Forelimb muscle (tissue), 1 donor: ENCODE data around the gene SYT11. TPM values are rescaled to one million over a fixed set of nuclear protein-coding genes. Genes with fewer than 3 reads are reported as not detected.
"Not testable (repeated sequence)": the region's sequence is repeated elsewhere in the genome, so short reads cannot be mapped to it uniquely, and the experiment has no call there.

ENCODE experiments used
- DNase-seq: peaks from one replicate; pipeline ENCODE4 v3.0.0-alpha.2; 2013; ENCODE audit warnings: low read depth
- polyA plus RNA-seq: library from polyadenylated mRNA; unstranded; fragments of 120-200 nt; gene quantifications from one replicate; pipeline ENCODE4 v1.2.1, GENCODE V29; 2013; ENCODE audit not compliant: insufficient read length

SYT11 gene
- polyA plus RNA-seq, 1 donor, result 14.1 TPM

DNA sequence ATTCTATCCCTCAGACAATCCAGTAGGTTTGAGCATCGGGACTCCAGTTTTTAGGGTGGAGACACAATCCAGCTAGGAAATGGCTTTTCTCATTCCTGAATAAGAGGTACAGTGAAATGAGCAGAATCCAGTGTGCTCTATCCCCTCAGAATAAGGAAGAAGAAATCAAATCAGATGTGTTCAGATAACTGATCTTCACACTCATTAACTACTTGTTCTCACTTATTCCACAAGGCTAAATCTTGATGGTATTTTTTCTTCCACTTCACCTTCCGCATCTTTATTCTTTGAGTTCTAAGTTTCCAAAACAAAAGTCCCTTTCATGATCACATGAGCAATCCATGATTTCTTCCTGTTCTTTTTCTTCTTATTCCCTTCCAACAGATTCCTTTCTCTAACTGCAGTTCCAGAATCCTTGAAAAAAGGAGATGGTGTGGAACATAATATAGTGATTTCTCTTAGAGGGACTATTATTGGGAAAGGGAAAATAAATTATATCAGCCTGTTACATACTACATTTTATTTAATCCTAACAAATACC, 1.7 kb downstream of the SYT11 start:
- no peak for DNase-seq

DNA sequence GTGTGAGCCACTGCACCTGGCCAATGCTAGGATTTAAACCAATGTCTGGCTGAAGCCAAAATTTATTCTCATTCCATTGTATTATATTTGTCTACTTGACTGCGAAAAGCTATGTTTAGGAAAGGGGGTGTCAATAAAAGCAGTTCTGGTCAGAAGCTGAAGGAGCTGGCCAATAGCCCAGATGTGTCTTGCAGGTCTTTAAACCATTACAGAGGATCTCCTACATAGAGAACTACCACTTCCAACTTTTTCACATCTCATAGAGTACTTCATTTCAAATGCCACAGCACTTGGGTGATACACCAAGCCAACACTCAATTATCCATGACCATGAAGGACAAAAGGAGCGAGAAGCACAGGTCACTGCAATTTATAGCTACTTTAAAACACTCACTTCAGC, 2.5 kb downstream of the SYT11 start:
- no peak for DNase-seq

DNA sequence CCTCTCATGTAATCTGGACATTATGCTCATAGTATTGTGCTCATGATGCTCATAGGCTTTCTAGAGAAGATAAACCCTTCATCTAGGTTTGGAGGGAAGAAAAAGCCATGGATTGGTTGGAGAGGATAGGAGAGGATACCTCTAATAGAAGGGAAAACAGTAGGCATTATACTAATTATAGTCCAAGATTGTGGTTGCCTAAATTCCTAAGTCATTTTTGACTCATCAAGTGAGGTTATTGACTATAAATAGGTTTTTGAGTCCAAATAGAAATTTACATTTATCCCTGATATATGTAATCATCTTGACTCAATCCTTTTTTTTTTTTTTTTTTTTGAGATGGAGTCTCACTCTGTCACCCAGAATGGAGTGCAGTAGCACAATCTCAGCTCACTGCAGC, 5.0 kb downstream of the SYT11 start:
- DNase-seq, result no peak

DNA sequence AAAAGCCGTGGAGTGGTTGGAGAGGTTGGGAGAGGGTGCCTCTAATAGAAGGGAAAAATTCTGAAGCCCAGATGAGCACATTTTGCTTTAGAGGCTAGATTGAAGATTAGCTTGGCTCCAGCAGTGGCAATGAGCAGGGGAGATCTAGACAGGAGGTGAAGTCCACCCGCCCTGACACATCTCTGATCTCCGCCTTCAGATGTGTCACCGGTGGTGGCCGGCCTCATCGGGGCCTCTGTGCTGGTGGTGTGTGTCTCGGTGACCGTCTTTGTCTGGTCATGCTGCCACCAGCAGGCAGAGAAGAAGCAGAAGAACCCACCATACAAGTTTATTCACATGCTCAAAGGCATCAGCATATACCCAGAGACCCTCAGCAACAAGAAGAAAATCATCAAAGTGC, 8.4 kb downstream of the SYT11 start:
- DNase-seq, result no peak

DNA sequence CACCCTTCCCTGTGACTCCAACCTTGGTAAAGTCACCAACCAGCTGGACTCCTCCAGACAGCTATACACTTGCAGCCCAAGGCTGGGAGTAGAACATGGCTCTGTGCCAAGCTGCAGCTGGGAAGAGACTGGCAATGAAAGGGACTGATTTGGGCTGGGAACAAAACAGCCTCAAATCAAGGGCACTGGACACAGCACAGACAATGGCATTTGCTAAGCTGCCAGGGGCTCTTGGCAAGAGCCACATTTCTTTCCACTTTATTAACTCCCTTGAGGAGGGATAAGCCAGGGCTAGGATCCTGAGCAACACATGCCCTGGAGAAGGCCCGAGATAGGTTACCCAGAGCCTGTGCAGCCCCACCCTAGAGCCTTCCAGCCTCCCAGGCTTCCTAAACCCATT, 12.0 kb downstream of the SYT11 start:
- DNase-seq, result no peak

DNA sequence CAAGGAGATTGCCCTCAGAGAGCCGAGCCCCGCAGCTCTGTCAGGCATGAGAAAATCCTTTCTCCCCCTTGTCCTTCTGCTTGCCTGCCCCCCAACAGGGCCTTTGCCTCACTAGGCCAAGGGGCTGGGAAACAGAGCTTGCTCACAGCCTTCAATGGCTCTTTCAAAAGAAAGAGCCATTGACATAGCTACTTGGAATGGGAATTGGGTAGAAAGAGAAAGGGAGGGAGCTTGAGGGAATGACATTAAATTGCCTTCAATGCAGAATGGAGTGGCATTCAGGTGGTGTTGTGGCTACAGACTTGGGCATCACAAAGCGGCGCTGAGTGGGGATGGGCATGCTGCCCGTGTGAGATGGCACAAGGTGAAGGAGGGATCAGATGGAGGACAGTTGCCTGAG, 13.2 kb downstream of the SYT11 start:
- no peak for DNase-seq

DNA sequence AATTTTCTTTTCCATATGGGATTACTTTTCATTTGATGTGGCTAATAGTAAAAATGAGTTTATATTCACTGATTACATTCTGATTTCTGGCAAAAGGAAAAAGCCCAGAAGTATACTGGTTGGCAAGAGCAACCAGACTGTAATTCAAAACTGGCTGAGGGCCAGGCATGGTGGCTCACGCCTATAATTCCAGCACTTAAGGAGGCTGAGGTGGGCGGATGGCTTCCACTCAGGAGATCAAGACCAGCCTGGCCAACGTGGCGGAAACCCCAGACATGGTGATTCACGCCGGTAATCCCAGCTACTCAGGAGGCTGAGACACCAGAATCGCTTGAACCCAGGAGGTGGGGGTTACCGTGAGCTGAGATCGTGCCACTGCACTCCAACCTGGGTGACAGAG, 14.5 kb downstream of the SYT11 start:
- no peak for DNase-seq

DNA sequence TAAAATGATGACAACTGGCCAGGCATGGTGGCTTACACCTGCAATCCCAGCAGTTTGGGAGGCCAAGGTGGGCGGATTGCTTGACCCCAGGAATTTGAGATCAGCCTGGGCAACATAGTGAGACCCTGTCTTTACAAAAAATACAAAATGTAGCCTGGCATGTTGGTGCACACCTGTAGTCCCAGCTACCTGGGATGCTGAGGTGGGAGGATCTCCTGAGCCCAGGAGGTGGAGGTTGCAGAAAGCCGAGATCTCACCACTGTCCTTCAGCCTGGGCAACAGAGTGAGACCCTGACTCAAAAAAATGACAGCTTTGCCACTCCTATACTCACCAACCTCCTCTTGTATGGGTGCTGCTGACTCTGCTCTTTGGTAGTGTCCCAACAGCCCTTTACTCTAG, 18.6 kb downstream of the SYT11 start:
- DNase-seq, result no peak

DNA sequence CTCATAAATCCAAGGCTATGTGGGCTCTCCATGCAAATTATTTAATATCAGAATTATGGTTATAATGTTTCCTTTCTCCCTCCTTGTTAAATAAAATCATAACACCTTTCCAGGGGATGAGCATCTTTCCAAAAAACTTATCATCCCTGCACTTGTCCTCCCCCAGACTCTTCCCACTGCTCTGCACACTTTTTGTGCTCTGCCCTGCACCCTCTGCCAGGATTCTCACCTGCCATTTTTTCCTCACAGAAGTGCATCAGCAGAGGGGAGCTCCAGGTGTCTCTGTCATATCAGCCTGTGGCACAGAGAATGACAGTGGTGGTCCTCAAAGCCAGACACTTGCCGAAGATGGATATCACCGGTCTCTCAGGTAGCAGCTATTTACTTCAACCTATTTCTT, 20.9 kb downstream of the SYT11 start:
- DNase-seq, result no peak

DNA sequence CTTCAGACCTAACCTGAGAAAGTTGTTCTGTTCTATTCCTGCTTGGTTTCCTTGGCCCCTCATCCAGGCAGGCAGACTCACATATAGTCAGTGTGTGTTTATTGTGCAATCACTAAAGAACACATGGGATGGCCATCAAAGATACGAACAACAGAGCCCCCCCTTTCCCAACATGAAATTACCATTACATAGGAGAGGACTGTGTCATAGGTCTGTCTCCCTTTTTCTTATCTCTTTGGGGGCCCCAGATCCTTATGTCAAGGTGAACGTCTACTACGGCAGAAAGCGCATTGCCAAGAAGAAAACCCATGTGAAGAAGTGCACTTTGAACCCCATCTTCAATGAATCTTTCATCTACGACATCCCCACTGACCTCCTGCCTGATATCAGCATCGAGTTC, 21.6 kb downstream of the SYT11 start:
- no peak for DNase-seq

DNA sequence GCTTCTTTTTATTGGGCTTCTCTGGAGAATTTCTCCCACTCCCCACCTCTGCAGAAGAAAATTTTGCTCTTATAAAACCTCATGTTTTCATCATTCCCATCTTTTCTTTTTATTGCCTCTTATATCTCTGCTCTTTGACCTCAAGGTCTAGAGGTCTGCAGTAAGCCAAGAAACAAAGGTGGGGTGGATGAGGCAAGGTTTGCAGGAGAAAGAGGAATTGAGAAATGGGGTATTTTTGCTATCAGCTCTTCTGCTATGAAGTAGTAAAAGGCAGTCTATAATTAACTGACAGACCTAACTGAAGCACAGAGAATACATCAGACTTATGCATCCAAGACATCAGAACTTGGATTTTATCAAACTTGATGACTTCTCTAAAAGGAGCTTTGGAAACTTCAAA, 22.9 kb downstream of the SYT11 start:
- DNase-seq, result no peak

DNA sequence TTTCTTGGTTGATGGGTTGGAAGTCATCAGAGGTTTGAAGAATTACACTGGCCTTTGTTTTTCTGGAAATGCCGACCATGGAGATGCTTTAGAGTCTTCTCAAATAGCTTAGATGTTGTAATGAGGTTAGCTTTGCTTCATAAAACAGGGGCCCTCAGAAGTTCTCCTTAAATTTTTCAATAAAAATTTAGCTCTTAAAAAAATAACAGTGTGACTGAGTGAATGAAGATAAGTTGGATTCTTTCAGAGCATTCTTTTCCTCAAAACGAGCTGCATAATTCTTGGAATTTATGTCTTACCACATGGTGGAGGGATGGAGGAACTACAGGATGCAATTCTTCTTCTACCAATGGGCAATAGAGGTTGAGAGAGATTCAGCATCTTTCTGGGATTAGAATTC, 23.4 kb downstream of the SYT11 start:
- DNase-seq, result no peak

DNA sequence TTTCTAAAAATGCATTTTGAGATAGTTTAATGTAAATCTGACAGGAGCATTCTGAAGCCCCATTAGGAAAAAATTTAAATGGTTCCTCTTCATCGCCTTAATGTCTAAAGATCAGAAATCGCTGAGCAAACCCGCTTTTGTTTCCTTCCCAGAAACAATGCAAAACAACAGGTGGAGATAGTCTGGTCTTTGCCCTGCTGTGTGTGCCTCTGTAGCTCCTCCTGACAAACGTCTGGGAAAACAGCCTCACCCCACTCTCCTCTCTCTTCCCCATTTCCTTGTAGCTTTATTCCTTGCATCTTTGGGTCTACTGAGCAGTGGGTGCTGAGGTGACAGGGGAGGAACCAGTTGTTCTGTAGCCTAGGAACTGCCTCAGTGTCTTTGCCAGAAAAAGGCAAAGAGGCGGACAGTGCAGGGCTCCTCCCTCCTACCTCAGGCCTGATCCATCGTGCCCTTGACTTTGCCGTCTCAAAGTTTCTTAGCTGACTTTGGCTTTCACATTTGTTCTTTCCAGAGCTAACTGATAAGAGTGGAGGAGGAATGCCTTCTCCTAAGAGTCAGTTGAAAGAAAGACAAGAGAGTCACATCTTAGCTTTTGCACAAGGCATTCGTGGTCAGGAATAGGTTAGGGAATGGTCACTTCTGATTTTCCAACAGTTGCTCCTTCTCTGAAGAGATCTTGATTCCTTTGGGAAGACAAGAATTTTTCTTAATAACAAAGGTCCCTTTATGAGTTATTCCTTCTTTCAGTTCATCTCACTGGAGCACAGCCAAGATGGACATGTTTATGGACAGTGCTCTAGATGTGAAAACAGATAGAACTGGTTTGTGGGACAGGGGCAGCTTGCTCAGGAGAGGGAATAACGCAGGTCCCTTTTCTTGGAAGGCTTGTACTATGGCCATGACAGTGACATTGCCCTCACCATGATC, 24.9 kb downstream of the SYT11 start:
- DNase-seq, result no peak

DNA sequence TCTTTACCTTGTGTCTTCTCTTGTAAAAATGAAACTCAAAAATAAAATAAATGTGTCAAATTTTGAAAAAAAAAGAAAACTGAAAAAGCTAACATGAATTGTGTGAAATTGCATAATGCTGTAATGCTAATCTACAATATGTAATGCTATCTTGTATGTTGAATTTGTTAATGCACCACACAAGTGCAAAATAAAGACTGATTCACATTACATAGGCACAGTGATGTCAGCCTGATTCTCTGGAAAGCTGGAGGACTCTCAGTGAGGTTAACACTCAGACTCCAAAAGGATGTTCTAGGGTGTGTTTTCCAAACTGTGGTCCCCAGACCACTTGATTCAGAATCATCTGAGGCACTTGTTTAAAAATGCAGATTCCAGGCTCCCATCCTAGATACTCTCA, 25.6 kb downstream of the SYT11 start:
- no peak for DNase-seq

DNA sequence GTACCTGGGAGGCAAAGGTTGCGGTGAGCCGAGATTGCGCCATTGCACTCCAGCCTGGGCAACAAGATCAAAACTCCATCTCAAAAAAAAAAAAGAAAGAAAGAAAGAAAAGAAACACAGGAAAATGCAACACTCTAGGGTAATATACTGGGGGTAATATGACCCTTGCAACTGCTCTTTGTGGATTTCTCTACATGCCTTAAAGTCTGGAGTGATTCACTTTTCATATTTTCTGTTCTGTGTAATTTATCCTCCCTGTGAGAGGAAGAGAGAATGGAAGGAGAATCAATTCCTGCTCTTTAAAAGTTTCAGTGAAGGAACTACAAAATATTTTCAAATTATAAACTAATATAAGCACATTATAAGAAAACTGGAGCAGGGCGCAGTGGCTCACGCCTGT, 29.1 kb downstream of the SYT11 start:
- DNase-seq, result no peak

DNA sequence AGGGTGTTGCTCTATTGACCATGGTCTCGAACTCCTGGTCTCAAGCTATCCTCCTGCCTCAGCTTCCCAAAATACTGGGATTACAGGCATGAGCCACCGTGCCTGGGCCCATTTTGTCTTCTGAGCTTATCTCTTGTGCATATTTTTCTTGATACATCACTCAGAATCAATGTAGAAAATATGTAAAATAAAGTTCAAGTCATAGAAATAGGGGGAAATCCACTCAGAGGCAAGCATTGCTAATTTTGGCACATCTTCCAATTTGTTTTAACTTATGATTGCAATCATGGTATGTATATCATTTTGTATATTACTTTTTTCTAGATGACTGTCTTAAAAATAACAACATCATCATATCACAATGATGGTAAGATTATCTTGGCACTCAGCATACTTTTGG, 30.2 kb downstream of the SYT11 start:
- DNase-seq, result no peak

DNA sequence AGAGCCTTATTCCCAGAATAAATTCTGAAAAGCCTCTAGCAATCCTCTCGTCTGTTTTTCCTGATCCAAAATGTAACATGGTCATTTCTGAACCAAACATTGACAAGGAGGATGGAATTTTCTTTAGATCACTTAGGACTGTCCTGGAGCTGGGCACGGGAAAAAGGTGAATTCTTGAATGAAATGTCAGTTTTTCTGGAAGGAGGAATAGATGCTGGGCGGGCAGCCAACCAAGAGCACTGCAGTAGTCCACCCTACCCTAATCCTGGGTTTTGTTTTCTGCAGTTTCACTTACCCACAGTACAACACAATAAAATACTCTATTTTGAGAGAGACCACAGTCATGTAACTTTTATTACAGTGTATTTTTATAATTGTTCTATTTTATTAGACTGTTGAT, 30.9 kb downstream of the SYT11 start:
- no peak for DNase-seq

DNA sequence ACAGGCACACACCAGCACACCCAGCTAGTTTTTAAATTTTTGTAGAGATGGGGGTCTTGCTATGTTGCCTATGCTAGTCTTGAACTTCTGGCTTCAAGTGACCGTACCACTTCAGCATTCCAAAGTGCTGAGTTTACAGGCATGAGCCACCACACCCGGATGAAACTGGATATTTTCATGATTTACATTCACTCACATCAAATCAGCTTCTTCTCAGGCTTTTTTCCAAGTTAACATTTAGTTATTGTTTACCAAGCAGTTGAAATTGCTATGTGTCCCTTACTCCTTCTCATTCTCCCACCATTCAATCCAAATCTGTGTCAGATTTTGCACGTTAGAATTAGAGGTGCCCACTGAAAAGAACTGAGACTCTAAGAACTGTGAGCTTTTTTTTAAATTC, 33.4 kb downstream of the SYT11 start:
- no peak for DNase-seq

DNA sequence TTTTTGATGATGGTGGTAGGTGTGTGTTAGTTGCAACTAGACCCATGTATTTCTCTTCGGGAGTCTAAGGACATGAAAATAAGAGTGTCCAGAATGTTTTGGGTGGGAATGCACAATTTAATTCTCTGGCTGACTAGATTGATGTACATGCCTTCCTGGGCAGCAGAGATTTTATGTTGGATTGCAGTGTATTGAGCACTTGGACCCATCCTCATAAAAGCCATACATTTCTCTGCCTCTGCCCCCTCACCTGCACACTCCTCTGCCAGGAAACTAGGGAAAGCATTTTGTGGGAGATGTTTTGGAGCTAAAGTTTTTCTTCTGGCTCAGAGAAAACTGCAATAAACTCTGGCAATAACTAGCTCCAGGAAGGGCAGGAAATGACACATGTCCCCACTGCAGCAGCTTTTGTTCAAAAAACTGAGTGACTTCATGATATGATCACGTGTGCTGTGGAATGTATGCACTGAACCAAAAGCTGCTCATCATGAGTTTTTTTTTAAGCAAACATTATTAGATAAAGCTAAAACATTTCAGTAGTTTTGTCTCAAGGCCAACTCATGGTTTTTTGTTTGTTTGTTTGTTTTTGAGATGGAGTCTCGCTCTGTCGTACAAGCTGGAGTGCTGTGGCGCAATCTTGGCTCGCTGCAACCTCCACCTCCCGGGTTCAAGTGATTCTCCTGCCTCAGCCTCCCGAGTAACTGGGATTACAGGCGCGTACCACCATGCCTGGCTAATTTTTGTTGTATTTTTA, 34.2 kb downstream of the SYT11 start:
- DNase-seq, result peak; percentile 56

DNA sequence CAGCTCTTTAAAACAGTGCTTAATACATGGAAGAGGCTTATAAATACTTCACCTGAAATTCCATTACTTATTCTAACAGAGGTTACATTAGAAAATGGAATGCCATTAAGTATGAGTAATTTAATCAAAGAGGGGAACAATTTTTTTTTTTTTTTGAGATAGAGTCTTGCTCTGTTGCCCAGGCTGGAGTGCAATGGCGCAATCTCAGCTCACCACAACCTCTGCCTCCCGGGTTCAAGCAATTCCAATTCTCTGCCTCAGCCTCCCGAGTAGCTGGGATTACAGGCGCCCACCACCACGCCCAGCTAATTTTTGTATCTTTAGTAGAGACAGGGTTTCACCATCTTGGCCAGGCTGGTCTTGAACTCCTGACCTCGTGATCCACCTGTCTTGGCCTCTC, 36.2 kb downstream of the SYT11 start:
- not testable (repeated sequence) for DNase-seq

DNA sequence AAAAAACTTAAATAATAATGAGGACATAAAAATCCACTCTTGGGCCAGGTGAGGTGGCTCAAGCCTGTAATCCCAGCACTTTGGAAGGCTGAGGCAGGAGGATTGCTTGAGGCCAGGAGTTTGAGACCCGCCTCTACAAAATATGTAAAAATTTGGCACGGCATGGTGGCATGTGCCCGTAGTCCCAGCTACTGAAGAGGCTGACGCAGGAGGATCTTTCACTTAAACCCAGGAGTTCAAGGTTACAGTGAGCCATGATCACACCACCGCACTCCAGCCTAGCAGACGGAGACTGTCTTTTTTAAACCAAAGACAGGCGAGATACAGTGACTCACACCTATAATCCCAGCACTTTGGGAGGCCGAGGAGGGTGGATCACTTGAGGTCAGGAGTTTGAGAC, 37.1 kb downstream of the SYT11 start:
- not testable (repeated sequence) for DNase-seq

DNA sequence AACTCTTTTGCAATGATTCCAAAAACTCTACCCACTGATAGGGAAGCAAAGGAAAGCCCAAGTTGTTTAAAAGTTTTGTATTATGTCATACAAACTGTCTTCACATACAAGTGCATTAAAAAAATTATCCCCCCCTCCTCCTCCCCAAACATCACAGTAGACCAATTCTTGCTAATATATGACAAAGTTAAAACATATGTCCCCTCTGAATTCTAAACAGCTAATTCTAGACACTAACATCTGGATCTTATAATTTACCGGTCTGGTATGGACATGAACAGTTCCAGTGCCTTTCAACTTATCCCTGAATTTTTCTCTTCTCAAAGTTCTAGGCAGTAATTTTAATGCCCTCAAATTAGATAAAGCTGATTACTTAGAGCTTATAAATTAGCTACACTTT, 38.4 kb downstream of the SYT11 start:
- no peak for DNase-seq

DNA sequence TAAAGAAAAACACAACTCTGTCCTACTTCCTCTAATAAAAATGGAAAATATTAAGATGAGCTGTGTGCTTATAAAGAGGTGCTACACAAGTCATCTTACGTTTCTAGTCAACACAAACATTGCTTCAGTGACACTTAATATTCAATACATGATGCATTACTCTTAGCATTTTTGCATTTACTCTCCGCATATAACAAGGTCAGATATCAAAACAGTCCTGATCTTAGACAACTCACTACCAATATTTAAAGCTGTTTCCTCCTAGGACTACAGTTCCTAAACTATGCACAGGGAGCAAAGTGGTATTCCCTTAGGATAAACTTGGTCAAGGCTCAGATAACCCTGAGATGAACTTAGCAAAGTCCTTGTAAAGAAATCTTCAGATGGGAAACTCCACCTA, 39.5 kb downstream of the SYT11 start:
- DNase-seq, result no peak
